ENCODE measurements around the gene TAC4.

- TF ChIP-seq, protein P1, sequence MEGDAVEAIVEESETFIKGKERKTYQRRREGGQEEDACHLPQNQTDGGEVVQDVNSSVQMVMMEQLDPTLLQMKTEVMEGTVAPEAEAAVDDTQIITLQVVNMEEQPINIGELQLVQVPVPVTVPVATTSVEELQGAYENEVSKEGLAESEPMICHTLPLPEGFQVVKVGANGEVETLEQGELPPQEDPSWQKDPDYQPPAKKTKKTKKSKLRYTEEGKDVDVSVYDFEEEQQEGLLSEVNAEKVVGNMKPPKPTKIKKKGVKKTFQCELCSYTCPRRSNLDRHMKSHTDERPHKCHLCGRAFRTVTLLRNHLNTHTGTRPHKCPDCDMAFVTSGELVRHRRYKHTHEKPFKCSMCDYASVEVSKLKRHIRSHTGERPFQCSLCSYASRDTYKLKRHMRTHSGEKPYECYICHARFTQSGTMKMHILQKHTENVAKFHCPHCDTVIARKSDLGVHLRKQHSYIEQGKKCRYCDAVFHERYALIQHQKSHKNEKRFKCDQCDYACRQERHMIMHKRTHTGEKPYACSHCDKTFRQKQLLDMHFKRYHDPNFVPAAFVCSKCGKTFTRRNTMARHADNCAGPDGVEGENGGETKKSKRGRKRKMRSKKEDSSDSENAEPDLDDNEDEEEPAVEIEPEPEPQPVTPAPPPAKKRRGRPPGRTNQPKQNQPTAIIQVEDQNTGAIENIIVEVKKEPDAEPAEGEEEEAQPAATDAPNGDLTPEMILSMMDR (IDR thresholded peaks at IDR 0.05; ENCODE audit: insufficient read depth, low read length) = no peak
- peak; percentile 77 for TF ChIP-seq POLR2AphosphoS5 (IDR thresholded peaks at IDR 0.05; ENCODE audit: low read depth)
- TF ChIP-seq REST (IDR thresholded peaks at IDR 0.05; ENCODE audit: insufficient replicate concordance, low read depth) = peak; percentile 73
Observed at GRCh38 chr17:49788478-49789242, 59.2 kb downstream of the TAC4 start, which contains the start of gene KAT7.

All from HL-60 (cell line).